Measurements from ENCODE around the gene MPZL2.

Gene MPZL2

GRCh38 chr11:118217575-118217974, 46.5 kb downstream of the MPZL2 start:
- Histone ChIP-seq H3K9me3 (ENCODE audit: control insufficient read depth, low read length) (no peaks in the 10 kb centered on the region), H3K36me3 (ENCODE audit: control insufficient read depth, insufficient read depth, low read length, severe bottlenecking) (no peaks in the 10 kb centered on the region), H3K4me1 (ENCODE audit: control insufficient read depth, insufficient read depth, low read length) (no peaks in the 10 kb centered on the region), H3K4me3 (ENCODE audit: low read length) (no peak overlapping the region), H3K27me3 (replicated peaks; ENCODE audit: control insufficient read depth, insufficient read depth, low read length) (peaks cover 65% of the 10 kb centered on the region), H3K9ac (ENCODE audit: low read length) (no peak overlapping the region)
- DNase-seq (ENCODE audit: low read depth): no peak

- Histone ChIP-seq H3K9ac (ENCODE audit: low read length) (no peak overlapping the region), H3K4me3 (ENCODE audit: low read length) (no peak overlapping the region), H3K36me3 (ENCODE audit: control insufficient read depth, insufficient read depth, low read length, severe bottlenecking) (no peaks in the 10 kb centered on the region), H3K4me1 (ENCODE audit: control insufficient read depth, insufficient read depth, low read length) (no peaks in the 10 kb centered on the region), H3K9me3 (ENCODE audit: control insufficient read depth, low read length) (no peaks in the 10 kb centered on the region), H3K27me3 (replicated peaks; ENCODE audit: control insufficient read depth, insufficient read depth, low read length) (peaks cover 72% of the 10 kb centered on the region)
- DNase-seq (ENCODE audit: low read depth): no peak
Measured at GRCh38 chr11:118216621-118217481, 47.2 kb downstream of the MPZL2 start.

- Histone ChIP-seq H3K36me3 (ENCODE audit: control insufficient read depth, insufficient read depth, low read length, severe bottlenecking) (no peaks in the 10 kb centered on the region), H3K27me3 (replicated peaks; ENCODE audit: control insufficient read depth, insufficient read depth, low read length) (peaks cover 64% of the 10 kb centered on the region), H3K4me1 (ENCODE audit: control insufficient read depth, insufficient read depth, low read length) (peaks cover 6% of the 10 kb centered on the region), H3K9ac (ENCODE audit: low read length) (no peak overlapping the region), H3K4me3 (ENCODE audit: low read length) (no peak overlapping the region), H3K9me3 (ENCODE audit: control insufficient read depth, low read length) (no peaks in the 10 kb centered on the region)
- DNase-seq (ENCODE audit: low read depth): no peak
Measured at GRCh38 chr11:118215765-118216164, 48.3 kb downstream of the MPZL2 start.

- peaks cover 11% of the 10 kb centered on the region for H3K4me1 ChIP-seq (ENCODE audit: control insufficient read depth, insufficient read depth, low read length)
- no peaks in the 10 kb centered on the region for H3K36me3 ChIP-seq (ENCODE audit: control insufficient read depth, insufficient read depth, low read length, severe bottlenecking)
- no peak overlapping the region for H3K4me3 ChIP-seq (ENCODE audit: low read length)
- DNase-seq (ENCODE audit: low read depth): no peak
- no peak overlapping the region for H3K9ac ChIP-seq (ENCODE audit: low read length)
- no peaks in the 10 kb centered on the region for H3K9me3 ChIP-seq (ENCODE audit: control insufficient read depth, low read length)
- H3K27me3 ChIP-seq (replicated peaks; ENCODE audit: control insufficient read depth, insufficient read depth, low read length): peaks cover 62% of the 10 kb centered on the region
Measured at GRCh38 chr11:118215262-118215661, 48.8 kb downstream of the MPZL2 start.

GRCh38 chr11:118214210-118214914, 49.7 kb downstream of the MPZL2 start:
- no peak overlapping the region for H3K9ac ChIP-seq (ENCODE audit: low read length)
- peaks cover 12% of the 10 kb centered on the region for H3K4me1 ChIP-seq (ENCODE audit: control insufficient read depth, insufficient read depth, low read length)
- no peak for DNase-seq (ENCODE audit: low read depth)
- H3K36me3 ChIP-seq (ENCODE audit: control insufficient read depth, insufficient read depth, low read length, severe bottlenecking): no peaks in the 10 kb centered on the region
- no peak overlapping the region for H3K4me3 ChIP-seq (ENCODE audit: low read length)
- H3K9me3 ChIP-seq (ENCODE audit: control insufficient read depth, low read length): no peaks in the 10 kb centered on the region
- H3K27me3 ChIP-seq (replicated peaks; ENCODE audit: control insufficient read depth, insufficient read depth, low read length): peaks cover 55% of the 10 kb centered on the region

- Histone ChIP-seq H3K27me3 (replicated peaks; ENCODE audit: control insufficient read depth, insufficient read depth, low read length) (peaks cover 56% of the 10 kb centered on the region), H3K4me3 (ENCODE audit: low read length) (no peak overlapping the region), H3K4me1 (ENCODE audit: control insufficient read depth, insufficient read depth, low read length) (peaks cover 12% of the 10 kb centered on the region), H3K9me3 (ENCODE audit: control insufficient read depth, low read length) (no peaks in the 10 kb centered on the region), H3K9ac (ENCODE audit: low read length) (no peak overlapping the region), H3K36me3 (ENCODE audit: control insufficient read depth, insufficient read depth, low read length, severe bottlenecking) (no peaks in the 10 kb centered on the region)
- DNase-seq (ENCODE audit: low read depth): no peak
Measured at GRCh38 chr11:118213781-118214180, 50.3 kb downstream of the MPZL2 start.

DNA sequence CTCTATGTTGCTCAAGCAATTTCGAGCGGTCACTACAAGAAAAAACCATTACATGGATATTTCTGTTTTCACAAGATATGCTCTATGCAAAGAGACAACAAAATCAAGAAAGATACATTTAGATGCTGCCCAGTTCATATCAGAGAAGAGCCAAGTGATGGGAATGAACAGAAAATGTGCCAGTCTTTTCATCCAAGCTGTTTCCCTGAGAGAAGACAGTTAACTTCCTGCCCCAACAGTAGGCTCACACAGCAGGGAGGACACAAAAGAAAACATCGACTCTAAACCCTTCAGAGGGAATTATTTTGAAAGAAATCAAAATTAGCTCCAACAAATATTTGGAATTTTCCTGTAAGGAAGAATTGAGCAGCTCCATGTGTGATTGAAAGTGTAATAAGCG, 50.9 kb downstream of the MPZL2 start:
- Histone ChIP-seq H3K27me3 (replicated peaks; ENCODE audit: control insufficient read depth, insufficient read depth, low read length) (peaks cover 62% of the 10 kb centered on the region), H3K9ac (ENCODE audit: low read length) (no peak overlapping the region), H3K4me1 (ENCODE audit: control insufficient read depth, insufficient read depth, low read length) (peaks cover 12% of the 10 kb centered on the region), H3K9me3 (ENCODE audit: control insufficient read depth, low read length) (no peaks in the 10 kb centered on the region), H3K4me3 (ENCODE audit: low read length) (no peak overlapping the region), H3K36me3 (ENCODE audit: control insufficient read depth, insufficient read depth, low read length, severe bottlenecking) (no peaks in the 10 kb centered on the region)
- no peak for DNase-seq (ENCODE audit: low read depth)

GRCh38 chr11:118212781-118213191, 51.3 kb downstream of the MPZL2 start:
- no peak overlapping the region for H3K9ac ChIP-seq (ENCODE audit: low read length)
- no peak overlapping the region for H3K4me3 ChIP-seq (ENCODE audit: low read length)
- no peaks in the 10 kb centered on the region for H3K9me3 ChIP-seq (ENCODE audit: control insufficient read depth, low read length)
- peaks cover 66% of the 10 kb centered on the region for H3K27me3 ChIP-seq (replicated peaks; ENCODE audit: control insufficient read depth, insufficient read depth, low read length)
- no peak for DNase-seq (ENCODE audit: low read depth)
- no peaks in the 10 kb centered on the region for H3K36me3 ChIP-seq (ENCODE audit: control insufficient read depth, insufficient read depth, low read length, severe bottlenecking)
- H3K4me1 ChIP-seq (ENCODE audit: control insufficient read depth, insufficient read depth, low read length): peaks cover 12% of the 10 kb centered on the region

DNA sequence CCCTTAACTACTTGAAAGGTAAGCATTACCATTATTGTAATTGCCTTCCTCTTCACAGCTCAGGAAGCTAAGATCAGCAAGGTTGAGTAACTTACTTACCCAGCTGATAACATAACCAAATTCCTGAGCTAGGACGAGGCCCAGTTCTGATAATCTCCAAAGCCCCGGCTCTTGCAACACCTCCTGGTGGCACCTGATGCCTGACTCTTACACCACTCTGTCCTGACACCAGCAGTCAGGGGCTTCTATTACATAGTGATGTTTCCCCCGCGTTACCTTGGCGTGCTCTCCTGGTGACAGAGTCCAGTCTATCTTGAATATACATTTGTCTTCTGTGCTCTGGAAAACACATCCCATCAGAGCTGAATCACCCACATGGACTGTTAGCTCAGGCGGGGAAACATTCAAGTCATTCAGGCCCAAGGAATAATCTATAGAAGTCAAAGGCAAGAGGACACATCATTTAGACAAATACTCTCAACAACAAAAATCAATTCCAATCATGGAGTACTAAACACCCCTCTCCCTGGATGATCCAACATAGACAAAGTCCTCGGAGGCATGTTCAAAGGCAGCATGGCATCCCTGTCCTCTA, 51.9 kb downstream of the MPZL2 start:
- H3K9me3 ChIP-seq (ENCODE audit: control insufficient read depth, low read length): no peaks in the 10 kb centered on the region
- H3K36me3 ChIP-seq (ENCODE audit: control insufficient read depth, insufficient read depth, low read length, severe bottlenecking): no peaks in the 10 kb centered on the region
- H3K9ac ChIP-seq (ENCODE audit: low read length): no peak overlapping the region
- peaks cover 12% of the 10 kb centered on the region for H3K4me1 ChIP-seq (ENCODE audit: control insufficient read depth, insufficient read depth, low read length)
- H3K4me3 ChIP-seq (ENCODE audit: low read length): no peak overlapping the region
- no peak for DNase-seq (ENCODE audit: low read depth)
- peaks cover 72% of the 10 kb centered on the region for H3K27me3 ChIP-seq (replicated peaks; ENCODE audit: control insufficient read depth, insufficient read depth, low read length)

- H3K27me3 ChIP-seq (replicated peaks; ENCODE audit: control insufficient read depth, insufficient read depth, low read length): peaks cover 71% of the 10 kb centered on the region
- peak overlapping the region; percentile 27 for H3K4me3 ChIP-seq (ENCODE audit: low read length)
- no peak overlapping the region for H3K9ac ChIP-seq (ENCODE audit: low read length)
- H3K4me1 ChIP-seq (ENCODE audit: control insufficient read depth, insufficient read depth, low read length): peaks cover 16% of the 10 kb centered on the region
- peak; percentile 25 for DNase-seq (ENCODE audit: low read depth)
- H3K9me3 ChIP-seq (ENCODE audit: control insufficient read depth, low read length): no peaks in the 10 kb centered on the region
- no peaks in the 10 kb centered on the region for H3K36me3 ChIP-seq (ENCODE audit: control insufficient read depth, insufficient read depth, low read length, severe bottlenecking)
Measured at GRCh38 chr11:118211006-118211405, 53.1 kb downstream of the MPZL2 start.

DNA sequence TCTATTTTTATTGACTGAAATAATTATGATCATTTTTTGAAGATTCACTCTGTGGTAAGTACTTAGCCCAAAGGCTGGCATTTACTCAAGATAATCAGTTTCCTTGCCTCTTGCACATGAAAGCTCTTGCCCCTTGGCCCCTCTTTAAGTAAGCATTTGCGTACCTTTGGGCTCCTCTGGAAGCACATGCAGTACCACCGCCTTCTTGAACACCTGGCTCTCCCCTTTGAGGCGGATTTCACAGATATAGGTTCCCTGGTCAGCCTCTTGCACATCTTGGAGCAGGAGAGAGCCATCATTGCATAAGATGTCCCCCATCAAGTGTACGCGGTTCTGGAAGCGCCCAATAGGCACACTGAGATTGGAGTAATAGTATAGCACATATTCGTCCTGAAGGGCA, 53.8 kb downstream of the MPZL2 start:
- no peak for DNase-seq (ENCODE audit: low read depth)
- Histone ChIP-seq H3K36me3 (ENCODE audit: control insufficient read depth, insufficient read depth, low read length, severe bottlenecking) (no peaks in the 10 kb centered on the region), H3K4me1 (ENCODE audit: control insufficient read depth, insufficient read depth, low read length) (peaks cover 16% of the 10 kb centered on the region), H3K4me3 (ENCODE audit: low read length) (no peak overlapping the region), H3K9ac (ENCODE audit: low read length) (no peak overlapping the region), H3K9me3 (ENCODE audit: control insufficient read depth, low read length) (no peaks in the 10 kb centered on the region), H3K27me3 (replicated peaks; ENCODE audit: control insufficient read depth, insufficient read depth, low read length) (peaks cover 71% of the 10 kb centered on the region)

Data from adipocyte (in vitro differentiated cells).